ENCODE results near the gene MYO15B.

Gene MYO15B

DNA sequence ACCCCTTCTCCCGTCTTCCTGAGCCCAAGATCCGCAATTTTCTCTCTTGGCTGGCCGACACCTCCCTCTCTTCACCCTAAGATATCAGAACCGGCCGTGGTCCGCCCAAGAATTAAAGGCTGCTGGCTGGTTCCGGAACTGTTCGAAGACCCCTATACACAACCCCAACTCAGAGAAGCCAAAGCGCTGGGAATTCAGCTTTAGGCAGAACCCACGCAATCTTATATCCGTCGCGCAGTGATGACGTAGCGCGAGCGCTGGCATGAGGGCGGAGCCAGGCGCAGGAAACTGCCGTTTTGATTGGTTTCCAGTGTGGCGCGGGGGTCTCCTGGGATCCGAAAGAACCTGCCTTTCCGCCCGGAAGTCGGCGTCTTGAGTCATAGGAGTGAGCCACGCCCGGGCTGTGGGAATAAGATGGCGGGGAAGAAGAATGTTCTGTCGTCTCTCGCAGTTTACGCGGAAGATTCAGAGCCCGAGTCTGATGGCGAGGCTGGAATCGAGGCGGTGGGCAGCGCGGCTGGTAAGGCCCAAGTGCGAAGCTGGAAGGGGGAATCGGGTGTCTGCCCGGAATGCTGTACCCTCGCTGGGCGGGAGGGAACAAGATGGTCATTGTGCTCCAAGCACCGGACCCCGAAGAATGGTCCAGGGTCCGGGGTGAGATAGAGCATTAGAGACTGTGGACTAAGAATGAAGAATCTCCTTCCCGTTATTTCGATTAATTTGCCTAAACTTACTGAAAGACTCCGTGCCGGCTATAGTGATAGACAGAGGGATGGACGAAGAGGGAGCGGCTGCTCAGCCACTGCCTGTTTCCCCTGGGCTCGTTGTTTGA is 79.6 kb downstream of the MYO15B start, which contains the start of the genes RECQL5 and SAP30BP:
RECQL5 (minus strand) TSS at position 196 of the 832 bp plus-strand sequence. CDS start 597 bp downstream, outside the sequence.
SAP30BP (plus strand) TSS at position 380 of the 832 bp plus-strand sequence; CDS start at position 415, 35 bp downstream.
- DNase-seq (ENCODE audit: low read depth), result peak; percentile 95

DNA sequence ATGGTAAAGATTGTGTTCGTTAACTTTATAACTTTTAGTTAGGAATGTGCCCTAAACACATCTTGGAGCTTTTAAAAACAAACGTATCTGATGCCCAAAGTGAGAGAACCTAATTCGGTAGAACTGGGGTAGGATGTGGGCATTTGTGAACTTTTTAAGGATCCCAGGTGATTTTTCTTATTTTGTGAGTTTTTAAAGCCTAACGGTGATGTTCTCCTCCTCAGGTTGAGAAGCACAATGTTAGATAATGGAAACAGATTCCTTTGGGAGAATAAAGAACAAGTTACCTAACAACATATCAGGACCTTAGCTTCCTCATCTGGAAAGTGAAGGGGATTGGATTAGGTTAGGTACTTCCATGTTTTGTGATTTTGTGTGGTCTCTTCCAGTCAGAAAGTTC is 80.2 kb downstream of the MYO15B start:
- DNase-seq (ENCODE audit: low read depth), result no peak

DNA sequence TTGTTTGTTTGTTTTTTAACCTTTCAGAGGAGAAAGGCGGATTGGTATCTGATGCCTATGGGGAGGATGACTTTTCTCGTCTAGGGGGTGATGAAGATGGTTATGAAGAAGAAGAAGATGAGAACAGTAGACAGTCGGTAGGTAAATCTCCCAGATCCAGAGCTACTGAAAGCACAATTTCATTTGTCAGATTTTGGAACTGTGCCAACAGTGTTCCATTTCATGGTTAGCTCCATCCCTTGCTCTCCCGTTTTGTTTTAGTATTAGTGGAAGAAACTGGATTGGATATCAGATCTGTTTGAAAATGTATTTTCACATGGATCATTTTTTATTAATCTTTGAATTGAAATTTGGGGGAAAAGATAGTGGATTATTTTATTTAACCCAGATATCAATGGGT is 80.9 kb downstream of the MYO15B start:
- DNase-seq (ENCODE audit: low read depth), result no peak

DNA sequence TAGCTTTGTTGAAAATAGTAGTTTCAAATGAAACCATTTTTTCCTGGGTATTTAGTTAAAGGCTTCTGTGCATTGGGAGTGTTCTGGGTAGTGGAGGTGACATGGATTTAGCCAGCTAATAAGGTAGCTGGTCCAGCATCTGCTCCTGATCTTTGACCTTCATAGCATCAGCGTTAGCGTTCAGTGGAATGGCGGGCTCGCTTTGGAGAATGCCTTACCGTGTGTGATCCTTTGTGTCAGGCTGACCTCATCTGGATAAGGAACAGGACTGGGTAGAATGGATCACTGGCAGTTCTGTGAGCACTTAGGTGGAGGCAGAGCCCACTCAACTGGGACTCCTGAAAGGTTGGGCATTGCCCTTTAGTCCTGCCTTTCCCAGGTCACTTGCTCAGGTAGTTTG is 83.3 kb downstream of the MYO15B start:
- DNase-seq (ENCODE audit: low read depth), result no peak

DNA sequence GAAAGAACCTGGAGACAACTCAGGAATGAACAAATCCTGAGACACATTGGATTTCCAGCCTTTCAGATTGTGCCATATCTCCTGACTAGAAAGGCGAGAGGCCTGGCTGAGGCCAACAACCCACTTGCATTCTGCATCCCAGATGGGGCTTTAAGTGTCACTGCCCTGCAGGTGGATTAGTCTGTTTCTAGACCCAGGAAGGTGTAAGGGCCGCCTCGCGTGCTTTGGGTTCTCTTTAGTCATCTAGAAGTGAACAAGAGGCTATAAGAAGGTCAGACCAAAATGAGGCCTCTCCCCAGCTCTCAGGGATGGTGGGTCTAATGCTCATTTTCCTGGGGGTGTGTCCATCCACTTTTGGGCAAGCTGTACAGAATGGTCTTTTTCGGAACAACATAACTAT is 84.4 kb downstream of the MYO15B start:
- no peak for DNase-seq (ENCODE audit: low read depth)

DNA sequence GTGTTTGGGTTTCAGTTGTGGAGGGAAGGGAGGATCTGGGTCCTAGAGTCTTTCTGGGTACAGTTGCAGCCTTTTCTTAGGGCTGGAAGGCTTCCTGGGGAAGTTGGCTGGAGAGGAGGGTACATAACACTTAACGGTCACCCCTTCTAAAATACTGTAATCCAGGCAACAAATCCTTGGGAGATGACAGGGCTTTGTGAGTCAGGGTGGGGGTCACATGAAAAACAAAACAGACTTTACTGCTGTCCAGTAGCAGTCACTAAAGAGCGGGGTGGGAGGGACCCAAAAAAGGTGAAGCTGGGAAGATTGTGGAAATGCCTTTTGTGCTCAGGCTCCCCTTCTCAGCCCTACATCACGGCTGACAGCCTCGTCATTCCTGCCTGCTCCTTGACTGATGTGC is 85.9 kb downstream of the MYO15B start:
- DNase-seq (ENCODE audit: low read depth), result no peak

All from stimulated activated CD8-positive, alpha-beta memory T cell treated with anti-CD3 and anti-CD28 coated beads, Interleukin-7, amount 100 ng/mL, for 24 hours (primary cell).